Duodenal mucosa (tissue), 2 donors: ENCODE results near the gene HORMAD2.
"Not testable (repeated sequence)": the region's sequence is repeated elsewhere in the genome, so short reads cannot be mapped to it uniquely, and the experiment has no call there.

Experiments used
- H3K27ac ChIP-seq: one replicate; pipeline ENCODE4 v1.7.0; 2013; ENCODE audit warnings: low read depth, low read length
- H3K27me3 ChIP-seq, 2 donors: one replicate each; pipeline ENCODE4 v1.7.0; 2013; ENCODE audit warnings: low read length in 2 of 2, control low read depth in 1 of 2; ENCODE audit not compliant: insufficient read depth in 2 of 2, control insufficient read depth in 1 of 2
- H3K36me3 ChIP-seq, 2 donors: one replicate each; pipeline ENCODE4 v1.7.0; 2013; ENCODE audit warnings: low read length in 2 of 2, control low read depth in 1 of 2; ENCODE audit not compliant: insufficient read depth in 2 of 2, control insufficient read depth in 1 of 2
- H3K4me1 ChIP-seq, 2 donors: one replicate each; pipeline ENCODE4 v1.7.0; 2013; ENCODE audit warnings: low read length in 2 of 2, control low read depth in 1 of 2; ENCODE audit not compliant: insufficient read depth in 2 of 2, control insufficient read depth in 1 of 2
- H3K4me3 ChIP-seq, 2 donors: one replicate each; pipeline ENCODE4 v1.7.0; 2013; ENCODE audit warnings: low read length in 2 of 2, low read depth in 1 of 2
- H3K9ac ChIP-seq, 2 donors: one replicate each; pipeline ENCODE4 v1.7.0; 2013; ENCODE audit warnings: low read length in 2 of 2, low read depth in 1 of 2
- H3K9me3 ChIP-seq, 2 donors: one replicate each; pipeline ENCODE4 v1.7.0; 2013; ENCODE audit warnings: low read length in 2 of 2, control low read depth in 1 of 2; ENCODE audit not compliant: control insufficient read depth in 1 of 2

Gene HORMAD2

DNA sequence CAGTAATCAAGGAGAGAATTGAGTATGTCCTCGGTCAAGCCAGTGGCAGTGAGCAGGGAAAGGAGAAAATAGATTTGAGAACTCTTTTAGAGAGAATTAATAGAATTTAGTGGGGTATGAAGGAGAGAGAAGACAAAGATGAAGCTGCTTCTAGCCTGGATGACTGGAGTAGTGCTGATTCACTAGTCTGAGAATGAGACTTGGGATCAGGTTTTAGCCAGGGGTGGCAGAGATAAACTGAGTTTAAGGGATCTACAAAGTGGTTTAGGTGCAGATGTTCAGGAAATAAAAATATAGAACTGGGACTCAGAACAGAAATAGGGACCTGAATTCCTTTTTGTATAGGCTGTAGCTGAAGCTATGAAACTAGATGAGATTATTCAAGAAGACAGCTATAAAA lies 17.6 kb downstream of the HORMAD2 start:
- H3K27me3 ChIP-seq = peaks cover 0 to 3% of the 10 kb centered on the region in 2 donors
- no peaks in the 10 kb centered on the region for H3K4me1 ChIP-seq
- H3K9ac ChIP-seq = no peak overlapping the region
- no peak overlapping the region for H3K27ac ChIP-seq
- no peaks in the 10 kb centered on the region for H3K9me3 ChIP-seq
- no peaks in the 10 kb centered on the region for H3K36me3 ChIP-seq
- H3K4me3 ChIP-seq = no peak overlapping the region

DNA sequence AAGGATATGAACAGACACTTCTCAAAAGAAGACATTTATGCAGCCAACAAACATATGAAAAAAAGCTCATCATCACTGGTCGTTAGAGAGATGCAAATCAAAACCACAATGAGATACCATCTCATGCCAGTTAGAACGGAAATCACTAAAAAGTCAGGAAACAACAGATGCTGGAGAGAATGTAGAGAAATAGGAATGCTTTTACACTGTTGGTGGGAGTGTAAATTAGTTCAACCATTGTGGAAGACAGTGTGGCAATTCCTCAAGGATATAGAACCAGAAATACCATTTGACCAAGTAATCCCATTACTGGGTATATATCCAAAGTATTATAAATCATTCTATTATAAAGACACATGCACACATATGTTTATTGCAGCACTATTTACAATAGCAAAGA lies 20.5 kb downstream of the HORMAD2 start:
- H3K4me3 ChIP-seq, H3K27me3 ChIP-seq, H3K9ac ChIP-seq, H3K36me3 ChIP-seq, H3K27ac ChIP-seq, H3K4me1 ChIP-seq, H3K9me3 ChIP-seq: not testable (repeated sequence)

DNA sequence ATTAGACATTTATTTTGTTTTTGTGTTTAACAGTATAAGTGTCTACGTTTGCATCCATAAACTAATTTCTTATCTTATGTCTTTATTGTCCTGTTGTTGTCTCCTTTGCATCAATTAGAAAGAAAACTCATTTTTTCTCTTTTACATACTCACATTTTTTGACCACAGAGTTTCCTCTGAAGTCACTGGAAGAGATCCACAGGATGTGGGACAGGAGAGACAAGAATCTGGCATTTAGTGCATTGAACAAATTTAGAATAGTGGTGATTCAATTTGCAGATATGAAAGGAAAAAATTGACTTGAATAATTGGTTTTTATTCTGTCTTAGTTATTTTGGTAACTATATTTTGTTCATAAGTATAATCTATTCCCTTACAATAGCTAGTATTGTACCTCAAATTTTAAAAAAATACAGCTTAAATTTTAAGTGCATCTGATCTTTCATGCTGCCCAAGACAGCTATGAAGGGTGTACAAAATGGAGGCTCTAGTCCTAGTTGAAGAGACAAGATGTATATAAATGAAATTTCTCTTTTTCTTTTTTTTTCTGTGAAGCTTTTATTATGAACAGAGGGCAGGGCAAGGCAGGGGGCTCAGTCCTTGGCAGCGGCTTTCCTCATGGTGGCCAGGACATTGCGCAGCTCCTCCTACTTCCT lies 24.4 kb downstream of the HORMAD2 start:
- H3K9me3 ChIP-seq = no peaks in the 10 kb centered on the region
- no peaks in the 10 kb centered on the region for H3K27me3 ChIP-seq
- H3K36me3 ChIP-seq = no peaks in the 10 kb centered on the region
- H3K4me3 ChIP-seq = no peak overlapping the region
- no peaks in the 10 kb centered on the region for H3K4me1 ChIP-seq
- no peak overlapping the region for H3K9ac ChIP-seq
- no peak overlapping the region for H3K27ac ChIP-seq

- no peak overlapping the region for H3K4me3 ChIP-seq
- H3K9ac ChIP-seq = no peak overlapping the region
- H3K9me3 ChIP-seq = no peaks in the 10 kb centered on the region
- no peak overlapping the region for H3K27ac ChIP-seq
- H3K4me1 ChIP-seq = no peaks in the 10 kb centered on the region
- H3K36me3 ChIP-seq = no peaks in the 10 kb centered on the region
- no peaks in the 10 kb centered on the region for H3K27me3 ChIP-seq
Observed at GRCh38 chr22:30105483-30105882, 25.2 kb downstream of the HORMAD2 start.

DNA sequence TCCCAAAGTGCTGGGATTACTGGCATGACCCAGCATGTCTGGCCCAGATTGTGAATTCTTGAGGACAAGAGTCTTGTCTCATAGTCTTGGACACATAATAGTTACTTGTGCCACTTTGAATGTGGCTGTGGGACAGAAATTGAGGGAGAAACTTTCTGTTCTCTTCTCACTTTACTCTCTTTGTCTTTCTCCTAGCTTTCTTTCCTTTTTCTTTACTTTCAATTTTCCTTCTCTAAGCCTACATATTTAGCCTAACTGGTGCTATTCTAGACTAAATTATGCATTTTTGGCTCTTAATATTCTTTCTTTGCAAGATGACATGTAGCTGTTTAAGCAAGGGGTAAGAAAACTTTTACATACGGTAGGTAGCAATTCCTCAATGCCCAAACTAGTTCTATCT lies 33.2 kb downstream of the HORMAD2 start:
- Histone ChIP-seq H3K9ac (no peak overlapping the region), H3K27me3 (no peaks in the 10 kb centered on the region), H3K36me3 (no peaks in the 10 kb centered on the region), H3K9me3 (no peaks in the 10 kb centered on the region), H3K27ac (no peak overlapping the region), H3K4me3 (no peak overlapping the region), H3K4me1 (no peaks in the 10 kb centered on the region)

DNA sequence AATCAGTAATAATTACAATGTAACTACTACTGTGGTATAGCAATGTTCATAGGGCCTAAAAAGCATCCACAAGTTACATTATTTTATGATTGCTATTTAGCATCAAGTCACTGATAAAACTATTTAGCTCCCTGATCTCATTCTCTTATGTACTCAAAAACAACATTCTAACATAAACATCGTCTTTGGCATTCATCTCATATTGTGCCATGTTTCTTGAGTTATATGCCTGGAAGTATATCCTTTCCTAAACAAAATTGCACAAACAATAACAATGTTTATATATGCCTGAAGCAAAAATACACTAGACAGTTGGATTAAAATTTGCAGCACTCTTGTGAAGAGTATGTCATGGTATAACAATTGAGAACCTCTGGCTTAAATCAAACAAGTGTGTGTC lies 34.1 kb downstream of the HORMAD2 start:
- Histone ChIP-seq H3K36me3 (no peaks in the 10 kb centered on the region), H3K4me1 (no peaks in the 10 kb centered on the region), H3K4me3 (no peak overlapping the region), H3K27ac (no peak overlapping the region), H3K9ac (no peak overlapping the region), H3K27me3 (no peaks in the 10 kb centered on the region), H3K9me3 (no peaks in the 10 kb centered on the region)

DNA sequence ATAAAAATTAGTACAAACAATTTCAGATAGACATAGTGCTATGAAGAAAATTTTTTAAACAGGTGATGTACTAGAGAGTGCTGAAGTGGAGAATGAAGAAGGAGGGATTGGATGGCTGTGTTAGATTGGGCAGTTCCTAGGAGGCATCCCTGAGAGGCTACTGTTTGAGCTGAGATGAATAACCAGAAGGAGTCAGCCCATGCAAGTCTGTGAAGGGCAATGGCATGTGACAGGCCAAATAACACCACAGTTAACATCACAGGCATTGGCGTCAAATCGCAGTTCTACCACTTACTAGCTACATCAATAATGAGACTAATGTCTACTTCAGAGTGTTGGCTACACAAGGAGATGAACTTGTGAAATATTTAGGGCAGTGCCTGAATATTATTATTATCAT lies 35.4 kb downstream of the HORMAD2 start:
- Histone ChIP-seq H3K27me3 (no peaks in the 10 kb centered on the region), H3K36me3 (no peaks in the 10 kb centered on the region), H3K9ac (no peak overlapping the region), H3K9me3 (no peaks in the 10 kb centered on the region), H3K4me1 (no peaks in the 10 kb centered on the region), H3K4me3 (no peak overlapping the region), H3K27ac (no peak overlapping the region)

GRCh38 chr22:30116362-30117117 lies 36.3 kb downstream of the HORMAD2 start:
- H3K27ac ChIP-seq = no peak overlapping the region
- no peaks in the 10 kb centered on the region for H3K4me1 ChIP-seq
- no peaks in the 10 kb centered on the region for H3K36me3 ChIP-seq
- no peak overlapping the region for H3K9ac ChIP-seq
- no peak overlapping the region for H3K4me3 ChIP-seq
- no peaks in the 10 kb centered on the region for H3K27me3 ChIP-seq
- no peaks in the 10 kb centered on the region for H3K9me3 ChIP-seq

DNA sequence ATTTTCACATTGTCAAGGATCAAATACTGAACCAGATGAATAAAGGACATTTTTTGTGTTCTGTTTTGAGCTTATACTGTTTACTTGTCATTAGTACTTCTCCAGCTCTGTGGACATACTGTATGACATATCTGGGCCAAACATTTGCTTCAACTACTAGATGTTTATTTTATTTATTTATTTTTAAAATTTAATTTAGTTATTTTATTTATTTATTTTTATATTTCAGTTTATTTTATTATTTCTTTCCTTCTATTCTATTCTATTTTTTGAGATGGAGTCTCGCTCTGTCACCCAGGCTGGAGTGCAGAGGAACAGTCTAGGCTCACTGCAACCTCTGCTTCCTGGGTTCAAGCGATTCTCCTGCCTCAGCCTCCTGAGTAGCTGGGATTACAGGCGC lies 37.0 kb downstream of the HORMAD2 start:
- Histone ChIP-seq H3K9ac (no peak overlapping the region), H3K4me3 (no peak overlapping the region), H3K4me1 (no peaks in the 10 kb centered on the region)

GRCh38 chr22:30118291-30118690 lies 38.0 kb downstream of the HORMAD2 start:
- Histone ChIP-seq H3K36me3 (no peaks in the 10 kb centered on the region), H3K4me3 (no peak overlapping the region), H3K27ac (no peak overlapping the region), H3K27me3 (peaks cover 0 to 4% of the 10 kb centered on the region in 2 donors), H3K4me1 (no peaks in the 10 kb centered on the region), H3K9me3 (no peaks in the 10 kb centered on the region), H3K9ac (no peak overlapping the region)

More for the DNA sequence above, 37.0 kb downstream of the HORMAD2 start:
- H3K27ac ChIP-seq = no peak overlapping the region
- no peaks in the 10 kb centered on the region for H3K9me3 ChIP-seq
- peaks cover 0 to 4% of the 10 kb centered on the region in 2 donors for H3K27me3 ChIP-seq
- H3K36me3 ChIP-seq = no peaks in the 10 kb centered on the region
